HepG2 (cell line): ENCODE results near the gene KRCC1. TPM values are rescaled to one million over a fixed set of nuclear protein-coding genes. Genes with fewer than 3 reads are reported as not detected.
A peak's percentile ranks its signal among the peaks of the same experiment; 100 is the strongest.

Source experiments
- ATAC-seq: fragments of 200-7000 bp; cut with Tn5 transposase; 3 replicates; pipeline ENCODE4 v1.9.1; 2020; ENCODE audit warnings: mild to moderate bottlenecking, moderate library complexity
- BruUV-seq: library from RNA; stranded (reverse); fragments of 400-500 nt; replicated peaks from 2 replicates; lab custom pipeline; 2021; lab: Mats Ljungman, UMichigan
- CTCF ChIA-PET: fragments of 300-600 bp; formaldehyde crosslinking; extraction: SDS; loops from one replicate; lab custom pipeline; 2021; ENCODE audit warnings: low total read pairs, inconsistent platforms, low intra/inter-chr PET ratio; lab: Yijun Ruan, JAX
- POLR2A ChIA-PET: fragments of 350-600 bp; sonication (Branson Sonifier 250); formaldehyde crosslinking; loops from one replicate; lab custom pipeline; 2020; ENCODE audit warnings: antibody characterized with exemption, inconsistent platforms; lab: Yijun Ruan, JAX
- DNase-seq: peaks from one replicate; pipeline ENCODE4 v3.0.0-alpha.2; 2015; ENCODE audit warnings: low spot score
- FAIRE-seq: peaks from 3 replicates; lab custom pipeline; 2011; peaks lifted over from hg19 to GRCh38; lab: Jason Lieb, UNC
- H2AFZ ChIP-seq: one replicate; pipeline ENCODE4 v1.6.1; 2011; ENCODE audit warnings: low read length, inconsistent platforms
- H3K27ac ChIP-seq: fragments of 300-600 bp; 3 replicates; pipeline ENCODE4 v1.8.0; 2011; ENCODE audit warnings: mixed run types, mild to moderate bottlenecking, mixed read lengths, low read length, inconsistent platforms; ENCODE audit not compliant: insufficient read depth; ENCODE audit errors: extremely low read length
- H3K27me3 ChIP-seq, 2 experiments: fragments of 200-600 bp in 1 of 2; 2 replicates in 1 of 2; 3 replicates in 1 of 2; pipeline versions ENCODE4 v1.6.0 to v1.8.0; 2011; ENCODE audit warnings: low read length in 2 of 2, mild to moderate bottlenecking in 2 of 2, moderate library complexity in 2 of 2, inconsistent platforms in 1 of 2; ENCODE audit not compliant: insufficient read depth in 2 of 2, control insufficient read depth in 1 of 2
- H3K36me3 ChIP-seq, 2 experiments: fragments of 200-600 bp in 1 of 2; replicated peaks in 1 of 2; 2 replicates in 1 of 2; 3 replicates in 1 of 2; pipeline versions ENCODE4 v1.5.1 to v1.8.0; 2011; ENCODE audit warnings: low read length in 2 of 2, inconsistent platforms in 1 of 2; ENCODE audit not compliant: insufficient read depth in 2 of 2, control insufficient read depth in 1 of 2
- H3K4me1 ChIP-seq: 2 replicates; pipeline ENCODE4 v1.5.1; 2012; ENCODE audit warnings: low read length, inconsistent platforms; ENCODE audit not compliant: insufficient read depth
- H3K4me2 ChIP-seq: 2 replicates; pipeline ENCODE4 v1.6.0; 2011; ENCODE audit warnings: low read depth, low read length, inconsistent platforms
- H3K4me3 ChIP-seq, 3 experiments: fragments of 200-600 bp in 1 of 3; sonication (generic), shearing (Covaris generic) in 1 of 3; replicated peaks in 1 of 3; 2 replicates each; pipeline ENCODE4 v1.5.1; 2011 to 2016; ENCODE audit warnings: low read length in 3 of 3, inconsistent platforms in 2 of 3, low read depth in 2 of 3, mild to moderate bottlenecking in 2 of 3, control low read depth in 1 of 3, mixed read lengths in 1 of 3; ENCODE audit not compliant: insufficient read depth in 1 of 3
- H3K79me2 ChIP-seq: one replicate; pipeline ENCODE4 v1.6.1; 2011; ENCODE audit warnings: low read length, inconsistent platforms; ENCODE audit not compliant: insufficient read depth
- H3K9ac ChIP-seq: 2 replicates; pipeline ENCODE4 v1.6.0; 2011; ENCODE audit warnings: mild to moderate bottlenecking, low read depth, low read length, inconsistent platforms; ENCODE audit not compliant: insufficient read depth
- H3K9me3 ChIP-seq: 2 replicates; pipeline ENCODE4 v1.5.1; 2012; ENCODE audit warnings: mild to moderate bottlenecking, low read length
- H4K20me1 ChIP-seq: 2 replicates; pipeline ENCODE4 v1.6.0; 2011; ENCODE audit warnings: inconsistent platforms, mild to moderate bottlenecking, low read length, moderate library complexity; ENCODE audit not compliant: insufficient read depth
- NFYB ChIP-seq: sonication (generic); formaldehyde crosslinking; IDR thresholded peaks from 2 replicates; pipeline ENCODE4 v1.4.0; 2020; ENCODE audit warnings: missing genetic modification reagents
- PRPF4 ChIP-seq: fragments of 200-400 bp; formaldehyde crosslinking; IDR thresholded peaks from 2 replicates; pipeline ENCODE4 v1.6.1; 2016; ENCODE audit warnings: low read length, low read depth; ENCODE audit not compliant: poor library complexity, severe bottlenecking
- SOX6 ChIP-seq, 2 experiments: fragments of 450-650 bp in 1 of 2; sonication (generic) in 1 of 2; formaldehyde crosslinking in 1 of 2; IDR thresholded peaks; 2 replicates each; pipeline versions ENCODE4 v1.4.0 to v1.6.1; 2017 to 2020; ENCODE audit warnings: antibody characterized with exemption in 1 of 2, mild to moderate bottlenecking in 1 of 2, missing genetic modification reagents in 1 of 2
- WGBS: methylation state at CpG from one replicate; pipeline ENCODE4 v1.1.6; 2017; ENCODE audit warnings: low lambda C conversion rate; 5-methylcytosine and 5-hydroxymethylcytosine counted together
- in situ Hi-C: cut with HindIII; loops from 2 replicates; pipeline ENCODE4 v1.10.0; 2017; ENCODE audit warnings: low pct_unique_long_range_greater_than_20kb; ENCODE audit not compliant: extremely low pct_ligation_motif_present
- intact Hi-C: fragments of 100-400 bp; cut with micrococcal nuclease; formaldehyde crosslinking; loops from one replicate; pipeline ENCODE4 v1.10.0; 2022; ENCODE audit not compliant: unreplicated experiment
- polyA plus RNA-seq, 8 experiments: library from polyadenylated mRNA; depleted of rRNA in 3 of 8; stranded (reverse) in 7 of 8; unstranded in 1 of 8; fragments of >200 nt; fragmentation: Illumina TruSeq in 4 of 8; extraction: Trizol in 4 of 8; gene quantifications; 2 replicates each; pipeline versions ENCODE4 v1.2.1 to v1.2.3, GENCODE V29; 2011 to 2016; ENCODE audit warnings: low read depth in 4 of 8, missing spikeins in 1 of 8, mixed read lengths in 1 of 8; ENCODE audit not compliant: insufficient read depth in 1 of 8
- total RNA-seq, 5 experiments: library from RNA; depleted of rRNA; stranded (reverse); fragments of >200 nt; fragmentation: Illumina TruSeq; extraction: Trizol; gene quantifications; 2 replicates each; pipeline ENCODE4 v1.2.3, GENCODE V29; 2016; ENCODE audit warnings: low read depth in 1 of 5
- TF ChIP-seq, protein P1 (sequence below), 2 experiments: fragments of 450-650 bp in 1 of 2; sonication (generic) in 1 of 2; formaldehyde crosslinking; IDR thresholded peaks; 2 replicates each; pipeline versions ENCODE4 v1.5.0 to v1.8.0; 2020 to 2022; ENCODE audit warnings: mild to moderate bottlenecking in 1 of 2, missing genetic modification reagents in 1 of 2
- TF ChIP-seq, protein P2 (sequence below): sonication (generic); formaldehyde crosslinking; IDR thresholded peaks from 2 replicates; pipeline ENCODE4 v1.5.1; 2020; ENCODE audit warnings: mild to moderate bottlenecking, missing genetic modification reagents, borderline replicate concordance
- TF ChIP-seq, protein P3 (sequence below): sonication (generic); formaldehyde crosslinking; IDR thresholded peaks from 2 replicates; pipeline ENCODE4 v1.4.0; 2020; ENCODE audit warnings: missing genetic modification reagents

Gene KRCC1
- total and polyA plus RNA-seq, 2 of the 13 experiments (the other 11 are each of a cell fraction or from before 2014, with no cell fraction given) = 6.5 to 7.7 TPM

DNA sequence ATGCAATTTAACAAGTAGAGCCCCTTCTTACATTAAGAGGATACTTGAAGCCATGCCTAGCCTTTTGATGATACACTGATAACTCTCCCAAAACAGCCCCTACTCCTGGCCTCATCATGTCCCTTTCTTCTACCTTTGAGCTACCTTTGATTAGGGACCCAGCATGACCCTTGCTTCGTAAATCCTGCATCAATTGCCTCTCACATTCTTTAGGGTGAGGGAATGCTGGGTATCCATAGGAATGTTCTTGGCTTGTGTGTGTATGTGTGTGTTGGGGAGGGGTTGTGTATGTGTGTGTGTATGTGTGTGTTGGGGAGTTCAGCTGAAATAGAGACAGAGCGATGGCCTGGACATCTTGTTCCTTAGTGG, 5.3 kb upstream of the KRCC1 start:
- ChIA-PET CTCF (interaction anchor here (2.3 to 3.5 kb wide), 2 partner anchors 98 to 126 kb away, joined by 15 to 76 read pairs; no protein-coding TSS in a partner anchor), POLR2A (interaction anchor here (0.7 to 3.1 kb wide), 13 partner anchors 11 to 102 kb away, joined by 3 to 29 read pairs (median 4); partner anchors contain the start of genes FABP1 and RNU2-63P)
- Histone ChIP-seq H2AFZ (no peak overlapping the region), H3K27ac (no peak overlapping the region), H3K27me3 (0 out of 5 replicates have a peak, but pooled peaks cover 0 to 3% of the 10 kb centered on the region in 2 experiments), H3K9ac (no peak overlapping the region), H3K79me2 (no peaks in the 10 kb centered on the region), H3K4me1 (peaks cover 62% of the 10 kb centered on the region), H4K20me1 (no peaks in the 10 kb centered on the region), H3K4me3 (no peak overlapping the region), H3K36me3 (no peaks in the 10 kb centered on the region), H3K9me3 (no peaks in the 10 kb centered on the region), H3K4me2 (peak overlapping the region; percentile 40)
- ATAC-seq (peak; percentile 43), DNase-seq (no peak), FAIRE-seq (no peak)
- in situ Hi-C loops = loop anchor here (5.0 to 25.0 kb wide), 2 partner anchors 101 to 401 kb away; partner anchors contain the start of gene FOXI3
- no TSS peak for BruUV-seq
- intact Hi-C loops = loop anchor here (1.0 to 2.0 kb wide), 3 partner anchors 66 to 126 kb away; no protein-coding TSS in a partner anchor
- 15% methylated on average over 2 of the region's 2 CpGs for WGBS
- no peak for TF ChIP-seq NFYB
- TF ChIP-seq PRPF4 = no peak
- TF ChIP-seq, protein P1, sequence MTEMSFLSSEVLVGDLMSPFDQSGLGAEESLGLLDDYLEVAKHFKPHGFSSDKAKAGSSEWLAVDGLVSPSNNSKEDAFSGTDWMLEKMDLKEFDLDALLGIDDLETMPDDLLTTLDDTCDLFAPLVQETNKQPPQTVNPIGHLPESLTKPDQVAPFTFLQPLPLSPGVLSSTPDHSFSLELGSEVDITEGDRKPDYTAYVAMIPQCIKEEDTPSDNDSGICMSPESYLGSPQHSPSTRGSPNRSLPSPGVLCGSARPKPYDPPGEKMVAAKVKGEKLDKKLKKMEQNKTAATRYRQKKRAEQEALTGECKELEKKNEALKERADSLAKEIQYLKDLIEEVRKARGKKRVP (CRISPR knock-in tag; IDR thresholded peaks at IDR 0.05) = 0 out of 4 replicates have a peak, but pooled peaks of 1 of the 2 experiments have one; percentile 28
- TF ChIP-seq, protein P2, sequence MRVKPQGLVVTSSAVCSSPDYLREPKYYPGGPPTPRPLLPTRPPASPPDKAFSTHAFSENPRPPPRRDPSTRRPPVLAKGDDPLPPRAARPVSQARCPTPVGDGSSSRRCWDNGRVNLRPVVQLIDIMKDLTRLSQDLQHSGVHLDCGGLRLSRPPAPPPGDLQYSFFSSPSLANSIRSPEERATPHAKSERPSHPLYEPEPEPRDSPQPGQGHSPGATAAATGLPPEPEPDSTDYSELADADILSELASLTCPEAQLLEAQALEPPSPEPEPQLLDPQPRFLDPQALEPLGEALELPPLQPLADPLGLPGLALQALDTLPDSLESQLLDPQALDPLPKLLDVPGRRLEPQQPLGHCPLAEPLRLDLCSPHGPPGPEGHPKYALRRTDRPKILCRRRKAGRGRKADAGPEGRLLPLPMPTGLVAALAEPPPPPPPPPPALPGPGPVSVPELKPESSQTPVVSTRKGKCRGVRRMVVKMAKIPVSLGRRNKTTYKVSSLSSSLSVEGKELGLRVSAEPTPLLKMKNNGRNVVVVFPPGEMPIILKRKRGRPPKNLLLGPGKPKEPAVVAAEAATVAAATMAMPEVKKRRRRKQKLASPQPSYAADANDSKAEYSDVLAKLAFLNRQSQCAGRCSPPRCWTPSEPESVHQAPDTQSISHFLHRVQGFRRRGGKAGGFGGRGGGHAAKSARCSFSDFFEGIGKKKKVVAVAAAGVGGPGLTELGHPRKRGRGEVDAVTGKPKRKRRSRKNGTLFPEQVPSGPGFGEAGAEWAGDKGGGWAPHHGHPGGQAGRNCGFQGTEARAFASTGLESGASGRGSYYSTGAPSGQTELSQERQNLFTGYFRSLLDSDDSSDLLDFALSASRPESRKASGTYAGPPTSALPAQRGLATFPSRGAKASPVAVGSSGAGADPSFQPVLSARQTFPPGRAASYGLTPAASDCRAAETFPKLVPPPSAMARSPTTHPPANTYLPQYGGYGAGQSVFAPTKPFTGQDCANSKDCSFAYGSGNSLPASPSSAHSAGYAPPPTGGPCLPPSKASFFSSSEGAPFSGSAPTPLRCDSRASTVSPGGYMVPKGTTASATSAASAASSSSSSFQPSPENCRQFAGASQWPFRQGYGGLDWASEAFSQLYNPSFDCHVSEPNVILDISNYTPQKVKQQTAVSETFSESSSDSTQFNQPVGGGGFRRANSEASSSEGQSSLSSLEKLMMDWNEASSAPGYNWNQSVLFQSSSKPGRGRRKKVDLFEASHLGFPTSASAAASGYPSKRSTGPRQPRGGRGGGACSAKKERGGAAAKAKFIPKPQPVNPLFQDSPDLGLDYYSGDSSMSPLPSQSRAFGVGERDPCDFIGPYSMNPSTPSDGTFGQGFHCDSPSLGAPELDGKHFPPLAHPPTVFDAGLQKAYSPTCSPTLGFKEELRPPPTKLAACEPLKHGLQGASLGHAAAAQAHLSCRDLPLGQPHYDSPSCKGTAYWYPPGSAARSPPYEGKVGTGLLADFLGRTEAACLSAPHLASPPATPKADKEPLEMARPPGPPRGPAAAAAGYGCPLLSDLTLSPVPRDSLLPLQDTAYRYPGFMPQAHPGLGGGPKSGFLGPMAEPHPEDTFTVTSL = 0 out of 2 replicates have a peak, but pooled peaks have one; percentile 7
- TF ChIP-seq, protein P3, sequence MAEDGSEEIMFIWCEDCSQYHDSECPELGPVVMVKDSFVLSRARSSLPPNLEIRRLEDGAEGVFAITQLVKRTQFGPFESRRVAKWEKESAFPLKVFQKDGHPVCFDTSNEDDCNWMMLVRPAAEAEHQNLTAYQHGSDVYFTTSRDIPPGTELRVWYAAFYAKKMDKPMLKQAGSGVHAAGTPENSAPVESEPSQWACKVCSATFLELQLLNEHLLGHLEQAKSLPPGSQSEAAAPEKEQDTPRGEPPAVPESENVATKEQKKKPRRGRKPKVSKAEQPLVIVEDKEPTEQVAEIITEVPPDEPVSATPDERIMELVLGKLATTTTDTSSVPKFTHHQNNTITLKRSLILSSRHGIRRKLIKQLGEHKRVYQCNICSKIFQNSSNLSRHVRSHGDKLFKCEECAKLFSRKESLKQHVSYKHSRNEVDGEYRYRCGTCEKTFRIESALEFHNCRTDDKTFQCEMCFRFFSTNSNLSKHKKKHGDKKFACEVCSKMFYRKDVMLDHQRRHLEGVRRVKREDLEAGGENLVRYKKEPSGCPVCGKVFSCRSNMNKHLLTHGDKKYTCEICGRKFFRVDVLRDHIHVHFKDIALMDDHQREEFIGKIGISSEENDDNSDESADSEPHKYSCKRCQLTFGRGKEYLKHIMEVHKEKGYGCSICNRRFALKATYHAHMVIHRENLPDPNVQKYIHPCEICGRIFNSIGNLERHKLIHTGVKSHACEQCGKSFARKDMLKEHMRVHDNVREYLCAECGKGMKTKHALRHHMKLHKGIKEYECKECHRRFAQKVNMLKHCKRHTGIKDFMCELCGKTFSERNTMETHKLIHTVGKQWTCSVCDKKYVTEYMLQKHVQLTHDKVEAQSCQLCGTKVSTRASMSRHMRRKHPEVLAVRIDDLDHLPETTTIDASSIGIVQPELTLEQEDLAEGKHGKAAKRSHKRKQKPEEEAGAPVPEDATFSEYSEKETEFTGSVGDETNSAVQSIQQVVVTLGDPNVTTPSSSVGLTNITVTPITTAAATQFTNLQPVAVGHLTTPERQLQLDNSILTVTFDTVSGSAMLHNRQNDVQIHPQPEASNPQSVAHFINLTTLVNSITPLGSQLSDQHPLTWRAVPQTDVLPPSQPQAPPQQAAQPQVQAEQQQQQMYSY (CRISPR knock-in tag) = no peak
- no peak for TF ChIP-seq SOX6 (IDR thresholded peaks at IDR 0.05)
- TF ChIP-seq SOX6 (CRISPR knock-in tag; IDR thresholded peaks at IDR 0.05) = no peak
